WTC11 (cell line): ENCODE measurements around the gene ARRDC3.

Experiments
- CREB1 ChIP-seq: sonication (generic); formaldehyde crosslinking; IDR thresholded peaks from 2 replicates; pipeline ENCODE4 v1.8.0; 2023; ENCODE audit warnings: mild to moderate bottlenecking, missing genetic modification reagents
- ETV6 ChIP-seq: sonication (generic); formaldehyde crosslinking; IDR thresholded peaks from 2 replicates; pipeline ENCODE4 v1.8.1; 2022; ENCODE audit warnings: mild to moderate bottlenecking, missing genetic modification reagents
- NFE2L1 ChIP-seq: sonication (generic); formaldehyde crosslinking; IDR thresholded peaks from 2 replicates; pipeline ENCODE4 v1.8.1; 2023; ENCODE audit warnings: missing genetic modification reagents
- TF ChIP-seq, protein P1 (sequence below): sonication (generic); formaldehyde crosslinking; conservative IDR thresholded peaks from 2 replicates; pipeline ENCODE4 v1.8.1; 2022; ENCODE audit warnings: mild to moderate bottlenecking, missing genetic modification reagents

DNA sequence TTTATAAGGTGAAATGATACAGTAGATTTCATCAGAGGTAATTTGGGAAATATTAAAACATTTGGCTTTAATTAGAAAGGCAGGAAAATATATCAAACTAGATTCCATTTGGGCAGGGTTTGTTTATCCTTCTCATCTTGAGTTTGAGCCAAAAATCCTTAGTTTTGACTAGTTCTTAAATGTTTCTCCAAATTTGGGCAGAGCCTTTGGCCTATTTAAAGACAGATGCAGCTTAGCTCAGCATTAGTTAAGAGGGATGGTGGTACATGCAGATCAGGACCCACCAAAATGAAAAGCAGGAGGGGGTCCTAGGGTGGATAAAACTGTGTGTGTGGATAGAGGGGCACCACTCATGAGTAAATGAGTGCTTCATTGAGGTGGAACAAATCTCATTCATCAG is 20.3 kb upstream of the ARRDC3 start:
- TF ChIP-seq, protein P1, sequence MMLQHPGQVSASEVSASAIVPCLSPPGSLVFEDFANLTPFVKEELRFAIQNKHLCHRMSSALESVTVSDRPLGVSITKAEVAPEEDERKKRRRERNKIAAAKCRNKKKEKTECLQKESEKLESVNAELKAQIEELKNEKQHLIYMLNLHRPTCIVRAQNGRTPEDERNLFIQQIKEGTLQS (CRISPR knock-in tag) = no peak
- TF ChIP-seq NFE2L1 (CRISPR knock-in tag) = no peak
- TF ChIP-seq CREB1 (CRISPR knock-in tag) = no peak
- no peak for TF ChIP-seq ETV6 (CRISPR knock-in tag)
